Astrocyte of the spinal cord (primary cell): ENCODE data around the gene RHEBL1.

Source experiments
- DNase-seq: peaks from one replicate; pipeline ENCODE4 v3.0.0; 2011; ENCODE audit warnings: low read depth, low spot score
- H3K4me3 ChIP-seq: 2 replicates; pipeline ENCODE4 v1.5.1; 2011; ENCODE audit warnings: low read depth, mild to moderate bottlenecking, low read length, moderate library complexity
- in situ Hi-C: cut with HindIII; loops from 2 replicates; pipeline ENCODE4 v1.10.0; 2017; ENCODE audit warnings: low sequenced_read_pairs
- TF ChIP-seq, protein P1 (sequence below): IDR thresholded peaks from 2 replicates; pipeline ENCODE4 v1.5.1; 2012; ENCODE audit warnings: low read depth, mild to moderate bottlenecking, low read length, inconsistent platforms

RHEBL1 gene, protein sequence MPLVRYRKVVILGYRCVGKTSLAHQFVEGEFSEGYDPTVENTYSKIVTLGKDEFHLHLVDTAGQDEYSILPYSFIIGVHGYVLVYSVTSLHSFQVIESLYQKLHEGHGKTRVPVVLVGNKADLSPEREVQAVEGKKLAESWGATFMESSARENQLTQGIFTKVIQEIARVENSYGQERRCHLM

DNA sequence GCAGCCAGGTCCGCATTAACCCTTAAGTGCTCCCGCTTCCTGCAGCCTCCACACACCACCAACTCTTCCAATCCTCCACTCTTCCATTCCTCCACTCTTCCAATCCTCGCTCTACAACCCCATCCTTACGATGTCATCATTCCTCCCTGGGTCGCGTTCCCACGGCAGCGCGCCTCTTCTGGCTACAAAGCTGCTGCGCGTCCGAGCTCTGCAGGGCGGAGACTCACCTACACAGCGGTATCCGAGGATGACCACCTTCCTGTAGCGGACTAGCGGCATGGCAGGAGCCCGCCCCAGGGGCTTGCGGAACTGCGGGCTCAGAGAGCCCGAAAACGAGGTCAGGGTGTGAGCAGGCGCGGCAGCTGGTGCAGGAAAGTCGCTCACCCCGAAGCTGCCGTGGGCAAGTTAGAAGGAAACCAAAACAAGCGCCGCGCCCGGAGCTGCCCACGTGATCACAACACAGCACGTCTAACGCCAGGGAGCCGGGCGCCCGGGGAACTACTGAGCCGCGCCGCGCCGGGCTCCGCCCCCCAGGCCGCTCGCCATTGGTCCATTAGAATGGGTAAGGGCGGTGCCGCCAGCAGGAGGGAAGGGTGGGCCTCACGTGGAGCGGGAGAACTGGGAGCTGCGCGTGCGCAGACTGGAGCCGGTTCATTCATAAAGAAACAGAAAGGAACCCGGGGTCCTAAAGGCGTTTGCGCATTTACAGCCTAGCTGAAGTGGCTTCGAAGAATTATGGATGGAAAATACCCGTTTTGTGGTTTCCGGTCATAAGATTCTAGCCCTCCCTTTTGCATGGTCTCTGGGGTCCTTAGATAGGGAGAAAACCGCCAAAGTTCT, at the start of gene RHEBL1:
RHEBL1 (minus strand) TSS at position 473 of the 840 bp plus-strand sequence; CDS start at position 279, 194 bp downstream.
- peak within 1 kb of the TSS; percentile 73 for H3K4me3 ChIP-seq
- peak; percentile 96 for DNase-seq
- in situ Hi-C loops, result no loop called here
- TF ChIP-seq, protein P1, sequence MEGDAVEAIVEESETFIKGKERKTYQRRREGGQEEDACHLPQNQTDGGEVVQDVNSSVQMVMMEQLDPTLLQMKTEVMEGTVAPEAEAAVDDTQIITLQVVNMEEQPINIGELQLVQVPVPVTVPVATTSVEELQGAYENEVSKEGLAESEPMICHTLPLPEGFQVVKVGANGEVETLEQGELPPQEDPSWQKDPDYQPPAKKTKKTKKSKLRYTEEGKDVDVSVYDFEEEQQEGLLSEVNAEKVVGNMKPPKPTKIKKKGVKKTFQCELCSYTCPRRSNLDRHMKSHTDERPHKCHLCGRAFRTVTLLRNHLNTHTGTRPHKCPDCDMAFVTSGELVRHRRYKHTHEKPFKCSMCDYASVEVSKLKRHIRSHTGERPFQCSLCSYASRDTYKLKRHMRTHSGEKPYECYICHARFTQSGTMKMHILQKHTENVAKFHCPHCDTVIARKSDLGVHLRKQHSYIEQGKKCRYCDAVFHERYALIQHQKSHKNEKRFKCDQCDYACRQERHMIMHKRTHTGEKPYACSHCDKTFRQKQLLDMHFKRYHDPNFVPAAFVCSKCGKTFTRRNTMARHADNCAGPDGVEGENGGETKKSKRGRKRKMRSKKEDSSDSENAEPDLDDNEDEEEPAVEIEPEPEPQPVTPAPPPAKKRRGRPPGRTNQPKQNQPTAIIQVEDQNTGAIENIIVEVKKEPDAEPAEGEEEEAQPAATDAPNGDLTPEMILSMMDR, result peak; percentile 9

DNA sequence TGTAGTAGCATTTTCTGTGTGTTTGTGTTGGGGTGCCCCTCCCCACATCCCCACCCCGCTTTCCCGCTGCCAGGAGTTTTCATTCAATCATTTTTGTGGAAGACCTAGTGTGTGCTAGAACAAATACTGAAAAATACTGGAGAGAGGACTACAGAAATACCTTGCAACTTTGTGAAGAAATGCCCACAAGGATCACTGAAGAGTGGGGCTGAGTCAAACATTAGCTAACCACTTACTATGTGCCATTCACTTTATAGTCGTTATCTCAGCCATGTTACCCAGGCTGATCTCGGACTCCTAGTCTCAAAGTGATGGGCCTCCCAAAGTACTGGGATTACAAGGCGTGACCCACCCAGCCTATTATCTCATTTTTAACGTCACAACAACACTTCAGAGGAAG, 41.4 kb upstream of the RHEBL1 start:
- no peak for DNase-seq
- peak overlapping the region; percentile 94 for H3K4me3 ChIP-seq
- in situ Hi-C loops, result no loop called here
- TF ChIP-seq, protein P1, result no peak

DNA sequence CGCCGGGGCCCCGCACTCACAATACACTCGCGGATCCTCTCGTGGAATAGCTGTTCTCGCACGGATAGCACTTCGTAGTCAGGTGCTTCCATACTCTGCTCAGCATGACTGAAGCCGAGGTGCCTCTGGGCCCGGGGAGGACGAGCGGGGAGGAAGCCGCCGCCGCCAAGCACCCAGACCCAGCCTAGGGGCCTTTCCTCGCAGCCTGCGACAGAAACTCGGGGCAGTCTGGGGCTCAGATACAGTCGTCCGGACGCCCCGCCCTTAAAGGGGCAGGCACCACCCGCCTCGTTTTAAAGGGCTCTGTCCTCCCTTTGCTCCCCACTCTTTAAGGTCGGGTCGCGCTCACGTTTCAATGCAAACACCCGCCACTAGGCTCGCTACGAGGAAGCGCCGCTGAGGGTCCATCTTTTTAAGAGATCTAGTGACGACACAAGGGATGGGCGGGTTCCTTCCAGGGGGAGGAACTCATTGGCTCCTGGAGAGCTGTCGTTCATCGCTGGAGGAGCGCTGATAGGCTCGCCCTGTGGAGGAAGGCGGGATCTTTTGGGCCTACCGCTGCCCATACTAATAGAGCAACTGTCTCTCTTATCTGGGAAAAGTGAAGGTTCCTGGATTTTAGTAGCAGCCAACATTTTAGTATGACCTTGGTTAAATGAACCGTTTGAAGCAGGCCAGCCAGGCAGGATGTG, 40.8 kb upstream of the RHEBL1 start, which contains the start of gene LMBR1L:
LMBR1L (minus strand) TSS at position 384 of the 692 bp plus-strand sequence; CDS start at position 92, 292 bp downstream.
- TF ChIP-seq, protein P1, result peak; percentile 42
- DNase-seq, result peak; percentile 98
- in situ Hi-C loops, result no loop called here
- peak within 1 kb of the TSS; percentile 94 for H3K4me3 ChIP-seq

DNA sequence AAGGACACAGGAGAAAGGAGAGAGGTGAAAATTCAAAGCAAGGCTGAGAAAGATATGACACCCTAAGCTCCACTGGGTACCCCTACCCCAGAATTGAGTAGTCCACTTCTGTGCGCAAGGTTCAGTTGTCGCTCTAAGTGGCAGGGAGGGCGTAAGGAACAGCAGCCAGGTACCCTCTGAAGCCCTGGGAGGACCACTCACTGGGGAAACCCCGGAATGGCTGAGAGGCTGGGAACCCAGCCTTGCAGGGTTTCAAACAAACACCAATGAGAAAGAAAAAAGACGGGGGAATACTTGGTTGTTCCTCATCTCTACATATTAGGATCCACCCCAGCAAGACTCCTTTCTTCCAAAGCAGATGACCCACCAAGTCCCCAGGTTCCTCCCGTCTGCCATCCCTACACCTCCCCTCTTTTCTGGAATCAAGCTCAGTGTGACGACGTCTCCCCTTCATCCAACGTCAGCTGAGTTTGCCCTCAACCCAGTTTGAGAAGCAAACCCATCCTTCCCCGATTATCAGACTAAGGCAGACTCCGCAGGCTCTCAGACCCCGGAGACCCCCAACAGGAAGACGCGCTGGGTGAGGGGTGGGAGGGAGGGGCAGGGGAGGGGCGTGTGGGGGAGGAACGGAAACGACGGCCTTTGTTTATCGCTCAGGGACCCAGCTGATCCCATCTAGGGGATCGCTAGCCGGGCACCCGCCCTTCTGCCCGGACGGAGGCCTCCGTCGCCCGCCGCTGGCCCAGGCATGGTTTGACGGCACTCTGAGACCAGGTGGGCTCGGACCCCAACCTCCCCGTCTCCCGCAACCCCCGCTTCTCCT, 40.1 kb upstream of the RHEBL1 start:
- DNase-seq, result no peak
- peak overlapping the region; percentile 94 for H3K4me3 ChIP-seq
- in situ Hi-C loops, result no loop called here
- TF ChIP-seq, protein P1, result no peak

DNA sequence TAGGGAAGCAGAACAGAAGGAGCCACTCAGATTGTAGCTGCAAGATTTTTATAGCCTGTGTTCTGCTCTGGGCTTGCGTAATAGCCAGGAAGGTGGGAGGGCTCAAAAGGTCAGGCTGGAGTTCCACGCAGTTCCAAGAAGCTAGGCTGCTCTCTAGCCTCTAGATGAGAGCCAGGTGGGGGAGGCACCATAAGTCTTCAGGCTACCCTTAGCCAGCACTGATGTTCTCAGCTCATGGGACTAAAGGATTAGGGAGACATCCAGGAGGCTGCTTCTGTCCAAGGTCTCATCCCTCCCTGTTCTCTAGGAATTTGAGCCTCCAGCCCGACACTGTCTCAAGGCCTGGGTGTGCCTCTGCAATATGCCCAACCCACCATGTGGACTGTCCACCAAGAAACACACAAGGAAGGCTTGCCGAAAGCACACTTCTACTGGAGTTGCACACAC, 39.2 kb upstream of the RHEBL1 start:
- H3K4me3 ChIP-seq, result peak overlapping the region; percentile 94
- in situ Hi-C loops, result no loop called here
- TF ChIP-seq, protein P1, result no peak
- no peak for DNase-seq
